ENCODE data around the gene ADARB2. TPM values are rescaled to one million over a fixed set of nuclear protein-coding genes. Genes with fewer than 3 reads are reported as not detected.

Gene ADARB2
- total and polyA plus RNA-seq, 2 experiments from 2014 or later: not detected

- no peaks in the 10 kb centered on the region for H3K36me3 ChIP-seq (ENCODE audit: low read depth)
- no peaks in the 10 kb centered on the region for H3K27me3 ChIP-seq (replicated peaks; ENCODE audit: insufficient read depth)
- no peaks in the 10 kb centered on the region for H3K4me1 ChIP-seq (ENCODE audit: insufficient read depth)
- TF ChIP-seq EZH2 (IDR thresholded peaks at IDR 0.05; ENCODE audit: insufficient read depth, poor library complexity, severe bottlenecking) (no peak), EZH2phosphoT487 (IDR thresholded peaks at IDR 0.05; ENCODE audit: insufficient read depth, low read depth) (no peak)
- no peaks in the 10 kb centered on the region for H3F3A ChIP-seq (ENCODE audit: insufficient read depth)
- no peak for DNase-seq
- H3K27ac ChIP-seq: no peak overlapping the region
- H3K79me2 ChIP-seq (ENCODE audit: insufficient read depth): no peaks in the 10 kb centered on the region
- H3K4me3 ChIP-seq: no peak overlapping the region
- 27 to 40% methylated on average over 17 of the region's 17 CpGs for WGBS, 2 experiments (ENCODE audit: low coverage in 1 of 2, low lambda C conversion rate in 2 of 2, missing lambda C conversion rate in 2 of 2)
- H4K20me1 ChIP-seq (ENCODE audit: insufficient read depth): no peaks in the 10 kb centered on the region
- H3K9me3 ChIP-seq (ENCODE audit: low read depth): no peaks in the 10 kb centered on the region
- H3K4me2 ChIP-seq (ENCODE audit: unreplicated experiment): no peak overlapping the region
- in situ Hi-C loops (cut with MboI): no loop called here
- H3K9ac ChIP-seq: no peak overlapping the region
- no peak overlapping the region for H2AFZ ChIP-seq
- no peaks in the 10 kb centered on the region for H3K9me2 ChIP-seq (ENCODE audit: insufficient read depth)
Observed at GRCh38 chr10:1247598-1248261, 489.6 kb downstream of the ADARB2 start.

GRCh38 chr10:1244493-1244892 lies 492.8 kb downstream of the ADARB2 start:
- no peak for DNase-seq
- TF ChIP-seq EZH2 (IDR thresholded peaks at IDR 0.05; ENCODE audit: insufficient read depth, poor library complexity, severe bottlenecking) (no peak), EZH2phosphoT487 (IDR thresholded peaks at IDR 0.05; ENCODE audit: insufficient read depth, low read depth) (no peak)
- Histone ChIP-seq H3K4me1 (ENCODE audit: insufficient read depth) (no peaks in the 10 kb centered on the region), H3K4me2 (ENCODE audit: unreplicated experiment) (no peak overlapping the region), H2AFZ (no peak overlapping the region), H3K79me2 (ENCODE audit: insufficient read depth) (no peaks in the 10 kb centered on the region), H3K4me3 (no peak overlapping the region), H3K27me3 (replicated peaks; ENCODE audit: insufficient read depth) (no peaks in the 10 kb centered on the region), H3K9me2 (ENCODE audit: insufficient read depth) (no peaks in the 10 kb centered on the region), H3K9me3 (ENCODE audit: low read depth) (no peaks in the 10 kb centered on the region), H3K27ac (no peak overlapping the region), H3F3A (ENCODE audit: insufficient read depth) (no peaks in the 10 kb centered on the region), H3K36me3 (ENCODE audit: low read depth) (no peaks in the 10 kb centered on the region), H3K9ac (no peak overlapping the region), H4K20me1 (ENCODE audit: insufficient read depth) (no peaks in the 10 kb centered on the region)
- 62 to 66% methylated on average over 18 of the region's 18 CpGs for WGBS, 2 experiments (ENCODE audit: low coverage in 1 of 2, low lambda C conversion rate in 2 of 2, missing lambda C conversion rate in 2 of 2)
- in situ Hi-C loops (cut with MboI): no loop called here

DNA sequence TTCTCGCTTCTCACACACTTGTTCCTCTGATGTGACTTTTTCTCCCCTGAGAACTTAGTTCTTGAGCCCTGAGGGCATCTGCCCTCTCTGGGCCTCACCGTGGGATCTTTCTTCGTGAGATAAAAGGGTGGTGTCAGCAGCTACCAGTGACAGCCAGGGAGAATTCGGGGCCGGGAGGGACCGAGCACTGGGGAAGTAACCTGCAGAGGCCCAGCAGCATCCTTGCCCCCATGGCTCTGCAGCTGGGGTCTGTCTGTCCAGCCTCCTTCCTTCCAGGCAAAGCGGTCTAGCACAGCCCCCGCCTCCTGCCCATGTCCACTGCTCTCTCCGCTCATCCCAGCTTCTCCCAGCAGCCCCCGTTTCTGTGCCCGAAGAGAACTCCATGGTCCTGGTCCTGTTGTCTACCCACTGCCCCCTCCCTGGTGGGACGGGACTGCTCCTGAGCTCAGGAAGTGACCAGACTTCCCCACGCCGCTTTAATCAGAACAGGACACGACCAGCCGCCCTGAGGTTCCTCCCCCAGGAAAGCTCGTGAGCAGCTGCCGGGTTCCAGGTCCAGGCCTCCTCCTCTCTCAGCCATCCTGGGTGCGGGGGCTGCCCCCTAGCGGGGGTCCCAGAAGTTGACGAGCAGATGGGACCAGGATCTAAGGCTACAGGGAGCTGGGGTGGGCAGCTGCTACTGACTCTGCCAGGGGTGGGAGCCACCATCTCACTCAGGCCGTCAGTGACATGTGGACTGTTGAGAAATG lies 493.7 kb downstream of the ADARB2 start:
- Histone ChIP-seq H3K4me1 (ENCODE audit: insufficient read depth) (no peaks in the 10 kb centered on the region), H3K4me2 (ENCODE audit: unreplicated experiment) (no peak overlapping the region), H2AFZ (no peak overlapping the region), H3F3A (ENCODE audit: insufficient read depth) (no peaks in the 10 kb centered on the region), H3K36me3 (ENCODE audit: low read depth) (no peaks in the 10 kb centered on the region), H3K79me2 (ENCODE audit: insufficient read depth) (no peaks in the 10 kb centered on the region), H4K20me1 (ENCODE audit: insufficient read depth) (no peaks in the 10 kb centered on the region), H3K9me2 (ENCODE audit: insufficient read depth) (no peaks in the 10 kb centered on the region), H3K9ac (no peak overlapping the region), H3K27ac (no peak overlapping the region), H3K4me3 (no peak overlapping the region), H3K9me3 (ENCODE audit: low read depth) (no peaks in the 10 kb centered on the region), H3K27me3 (replicated peaks; ENCODE audit: insufficient read depth) (no peaks in the 10 kb centered on the region)
- in situ Hi-C loops (cut with MboI): no loop called here
- DNase-seq: no peak
- 17 to 25% methylated on average over 22 of the region's 22 CpGs for WGBS, 2 experiments (ENCODE audit: low coverage in 1 of 2, low lambda C conversion rate in 2 of 2, missing lambda C conversion rate in 2 of 2)
- TF ChIP-seq EZH2 (IDR thresholded peaks at IDR 0.05; ENCODE audit: insufficient read depth, poor library complexity, severe bottlenecking): no peak
- TF ChIP-seq EZH2phosphoT487 (IDR thresholded peaks at IDR 0.05; ENCODE audit: insufficient read depth, low read depth): no peak

- no peak for DNase-seq
- 40 to 41% methylated on average over 18 of the region's 18 CpGs for WGBS, 2 experiments (ENCODE audit: low coverage in 1 of 2, low lambda C conversion rate in 2 of 2, missing lambda C conversion rate in 2 of 2)
- TF ChIP-seq EZH2phosphoT487 (IDR thresholded peaks at IDR 0.05; ENCODE audit: insufficient read depth, low read depth) (no peak), EZH2 (IDR thresholded peaks at IDR 0.05; ENCODE audit: insufficient read depth, poor library complexity, severe bottlenecking) (no peak)
- Histone ChIP-seq H3K9me2 (ENCODE audit: insufficient read depth) (no peaks in the 10 kb centered on the region), H3K9me3 (ENCODE audit: low read depth) (no peaks in the 10 kb centered on the region), H4K20me1 (ENCODE audit: insufficient read depth) (no peaks in the 10 kb centered on the region), H3K36me3 (ENCODE audit: low read depth) (no peaks in the 10 kb centered on the region), H3F3A (ENCODE audit: insufficient read depth) (no peaks in the 10 kb centered on the region), H3K4me3 (no peak overlapping the region), H2AFZ (no peak overlapping the region), H3K27me3 (replicated peaks; ENCODE audit: insufficient read depth) (no peaks in the 10 kb centered on the region), H3K4me1 (ENCODE audit: insufficient read depth) (no peaks in the 10 kb centered on the region), H3K27ac (no peak overlapping the region), H3K4me2 (ENCODE audit: unreplicated experiment) (no peak overlapping the region), H3K79me2 (ENCODE audit: insufficient read depth) (no peaks in the 10 kb centered on the region), H3K9ac (no peak overlapping the region)
- in situ Hi-C loops (cut with MboI): no loop called here
Observed at GRCh38 chr10:1242975-1243374, 494.4 kb downstream of the ADARB2 start.
